GM12878 (cell line): Measurements from ENCODE around the gene RHBDF2. TPM values are rescaled to one million over a fixed set of nuclear protein-coding genes. Genes with fewer than 3 reads are reported as not detected.

ENCODE experiments used
- ATAC-seq: fragments of 200-7000 bp; cut with Tn5 transposase; 3 replicates; pipeline ENCODE4 v1.9.1; 2020; ENCODE audit warnings: mild to moderate bottlenecking, moderate library complexity
- BruUV-seq: library from RNA; stranded (reverse); fragments of 400-500 nt; replicated peaks from 2 replicates; lab custom pipeline; 2021; lab: Mats Ljungman, UMichigan
- CTCF ChIA-PET: fragments of 300-600 bp; sonication (Branson Sonifier 250); formaldehyde crosslinking; extraction: SDS; loops from one replicate; lab custom pipeline; 2021; ENCODE audit warnings: inconsistent platforms; lab: Yijun Ruan, JAX
- POLR2A ChIA-PET: fragments of 350-600 bp; formaldehyde crosslinking; extraction: SDS; loops from one replicate; lab custom pipeline; 2021; ENCODE audit warnings: inconsistent platforms; lab: Charles Lee
- RAD21 ChIA-PET: fragments of 300-600 bp; sonication (Branson Sonifier 250); formaldehyde crosslinking; loops from one replicate; lab custom pipeline; 2023; ENCODE audit warnings: antibody characterized with exemption; ENCODE audit not compliant: unreplicated experiment; lab: Charles Lee
- SMC1A ChIA-PET: fragments of 300-600 bp; sonication (Branson Sonifier 250); formaldehyde crosslinking; loops from one replicate; lab custom pipeline; 2023; ENCODE audit not compliant: unreplicated experiment, uncharacterized antibody; lab: Charles Lee
- DNase-seq: peaks from one replicate; pipeline ENCODE4 v3.0.0-alpha.2; 2011; ENCODE audit warnings: low read depth, low spot score
- FAIRE-seq: peaks from 3 replicates; lab custom pipeline; 2011; peaks lifted over from hg19 to GRCh38; lab: Jason Lieb, UNC
- H2AFZ ChIP-seq: 2 replicates; pipeline ENCODE4 v1.6.0; 2011; ENCODE audit warnings: low read depth, low read length, control low read depth; ENCODE audit not compliant: control insufficient read depth
- H3K27ac ChIP-seq: 2 replicates; pipeline ENCODE4 v1.5.1; 2011; ENCODE audit warnings: control low read depth; ENCODE audit not compliant: control insufficient read depth, insufficient read depth
- H3K27me3 ChIP-seq, 2 experiments: replicated peaks in 1 of 2; 2 replicates each; pipeline versions ENCODE4 v1.6.0 to v1.6.1; 2011; ENCODE audit warnings: low read length in 1 of 2; ENCODE audit not compliant: control insufficient read depth in 2 of 2, insufficient read depth in 2 of 2
- H3K36me3 ChIP-seq, 2 experiments: 2 replicates each; pipeline ENCODE4 v1.5.1; 2011; ENCODE audit warnings: low read length in 1 of 2; ENCODE audit not compliant: control insufficient read depth in 2 of 2, insufficient read depth in 2 of 2
- H3K4me1 ChIP-seq: 2 replicates; pipeline ENCODE4 v1.6.1; 2011; ENCODE audit warnings: mild to moderate bottlenecking, low read length, moderate library complexity, mixed read lengths; ENCODE audit not compliant: control insufficient read depth, insufficient read depth
- H3K4me2 ChIP-seq: 2 replicates; pipeline ENCODE4 v1.6.0; 2011; ENCODE audit warnings: control low read depth; ENCODE audit not compliant: control insufficient read depth, insufficient read depth
- H3K4me3 ChIP-seq: fragments of 200-600 bp; sonication (generic); 2 replicates; pipeline ENCODE4 v1.5.1; 2016
- H3K79me2 ChIP-seq: 2 replicates; pipeline ENCODE4 v1.6.0; 2011; ENCODE audit warnings: low read length; ENCODE audit not compliant: control insufficient read depth, insufficient read depth
- H3K9ac ChIP-seq: 2 replicates; pipeline ENCODE4 v1.8.0; 2011; ENCODE audit warnings: low read length, control low read depth, mixed read lengths; ENCODE audit not compliant: control insufficient read depth, insufficient read depth
- H3K9me3 ChIP-seq: replicated peaks from 3 replicates; pipeline ENCODE4 v1.5.1; 2011; ENCODE audit warnings: mild to moderate bottlenecking, low read length; ENCODE audit not compliant: control insufficient read depth, insufficient read depth
- H4K20me1 ChIP-seq: 2 replicates; pipeline ENCODE4 v1.6.0; 2011; ENCODE audit not compliant: control insufficient read depth, insufficient read depth
- BACH1 ChIP-seq: fragments of 450-650 bp; IDR thresholded peaks from 2 replicates; pipeline ENCODE4 v1.6.1; 2017; ENCODE audit warnings: mild to moderate bottlenecking, borderline replicate concordance
- BHLHE40 ChIP-seq, 2 experiments: fragments of 450-650 bp in 1 of 2; IDR thresholded peaks; 2 replicates each; pipeline ENCODE4 v1.6.1; 2011 to 2017; ENCODE audit warnings: low read depth in 2 of 2, borderline replicate concordance in 1 of 2, improper control_type of control experiment in 1 of 2, low read length in 1 of 2, mild to moderate bottlenecking in 1 of 2
- ELK1 ChIP-seq: IDR thresholded peaks from 2 replicates; pipeline ENCODE4 v1.6.1; 2012; ENCODE audit warnings: low read depth, low read length, improper control_type of control experiment
- ESRRA ChIP-seq: IDR thresholded peaks from 2 replicates; pipeline ENCODE4 v1.6.1; 2012; ENCODE audit warnings: mild to moderate bottlenecking, low read length, improper control_type of control experiment
- FOS ChIP-seq: IDR thresholded peaks from 3 replicates; pipeline ENCODE4 v1.6.1; 2011; ENCODE audit warnings: borderline replicate concordance; ENCODE audit not compliant: insufficient read length; ENCODE audit errors: extremely low read depth
- GATAD2B ChIP-seq: fragments of 450-650 bp; conservative IDR thresholded peaks from 2 replicates; pipeline ENCODE4 v1.6.1; 2017; ENCODE audit warnings: low read depth, mild to moderate bottlenecking, moderate library complexity
- POU2F2 ChIP-seq: IDR thresholded peaks from 3 replicates; pipeline ENCODE4 v1.6.1; 2011; ENCODE audit warnings: low read depth, mild to moderate bottlenecking, low read length, borderline replicate concordance
- RELB ChIP-seq: fragments of 450-650 bp; IDR thresholded peaks from 2 replicates; pipeline ENCODE4 v1.6.1; 2017; ENCODE audit warnings: low read depth, mild to moderate bottlenecking, moderate library complexity
- WGBS: methylation state at CpG from one replicate; pipeline ENCODE4 v1.1.6; 2016; ENCODE audit warnings: low lambda C conversion rate; ENCODE audit not compliant: insufficient replicate concordance, insufficient coverage; ENCODE audit errors: missing lambda C conversion rate; 5-methylcytosine and 5-hydroxymethylcytosine counted together
- in situ Hi-C: fragments of 300-500 bp; cut with MboI; formaldehyde crosslinking; loops from 9 replicates; pipeline ENCODE4 v1.14.3; 2018; ENCODE audit warnings: mixed read lengths
- intact Hi-C: fragments of 100-400 bp; cut with micrococcal nuclease; formaldehyde crosslinking; loops from one replicate; pipeline ENCODE4 v1.14.2; 2022; ENCODE audit not compliant: unreplicated experiment
- polyA plus RNA-seq, 11 experiments: library from polyadenylated mRNA; depleted of rRNA in 4 of 11; unstranded in 6 of 11; stranded (reverse) in 5 of 11; fragments of >200 nt; fragmentation: Nextera tagmentation in 4 of 11; fragmentation: Illumina TruSeq in 1 of 11; extraction: Ambion mirVana in 4 of 11; extraction: Trizol in 1 of 11; gene quantifications; 1 replicate in 1 of 11; 2 replicates in 10 of 11; pipeline versions ENCODE4 v1.2.1 to v1.2.3, GENCODE V29; 2011 to 2016; ENCODE audit warnings: inconsistent platforms in 2 of 11, missing spikeins in 2 of 11, low read depth in 1 of 11
- total RNA-seq, 4 experiments: library from RNA; depleted of rRNA in 3 of 4; stranded (reverse); fragments of >200 nt in 3 of 4; fragmentation: Illumina TruSeq in 1 of 4; extraction: Trizol in 1 of 4; gene quantifications; 2 replicates each; pipeline versions ENCODE4 v1.2.1 to v1.2.3, GENCODE V29; 2013 to 2021
- TF ChIP-seq, protein P1 (sequence below): fragments of 450-650 bp; IDR thresholded peaks from 2 replicates; pipeline ENCODE4 v1.6.1; 2016; ENCODE audit warnings: mild to moderate bottlenecking

RHBDF2 gene
- total and polyA plus RNA-seq, 10 of the 15 experiments (the other 5 are each of a cell fraction or from before 2014, with no cell fraction given): 0.97 to 43.0 (median 18.7) TPM

DNA sequence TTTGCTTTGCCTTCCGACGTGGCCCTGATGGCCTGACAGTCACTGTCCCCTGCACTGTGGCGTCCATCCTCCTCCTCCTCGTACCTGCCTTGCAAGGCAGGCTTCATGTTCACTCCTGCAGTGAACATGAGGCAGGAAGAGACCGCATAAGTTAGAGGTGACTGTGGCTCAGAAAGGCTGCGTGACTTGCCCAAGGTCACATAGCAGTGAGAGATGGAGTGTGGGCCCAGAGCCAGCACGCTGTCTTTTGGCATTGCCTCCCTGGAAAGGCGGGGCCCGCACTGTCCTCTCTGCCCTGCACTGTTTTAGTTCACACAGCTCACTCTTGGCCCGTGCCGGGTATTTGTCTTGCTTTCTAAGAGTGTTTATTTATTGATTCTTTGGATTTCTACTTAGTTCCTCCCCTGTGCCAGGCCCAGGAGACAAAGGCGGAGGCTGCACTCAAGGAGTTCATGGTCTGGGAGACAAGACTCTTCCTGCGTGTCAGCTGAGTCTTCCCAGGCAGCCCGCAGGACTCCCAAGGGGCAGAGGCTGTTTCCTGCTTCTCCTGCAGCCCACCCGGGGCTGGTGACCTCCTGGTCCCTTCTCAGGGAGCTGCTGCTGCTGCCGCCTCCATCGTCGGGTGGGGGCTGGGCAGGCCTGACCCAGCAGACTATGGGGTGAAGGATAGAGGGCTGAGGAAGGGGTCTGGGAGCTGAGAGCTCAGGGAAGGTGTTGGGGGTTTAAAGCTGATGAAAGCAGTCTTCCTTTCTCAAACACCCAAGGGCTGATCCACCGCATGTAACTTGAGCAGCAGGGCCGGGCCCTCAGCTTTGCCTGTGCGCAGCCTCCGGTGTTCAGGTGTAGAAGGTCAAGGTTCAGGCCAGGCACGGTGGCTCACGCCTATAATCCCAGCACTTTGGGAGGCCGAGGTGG lies 23.6 kb upstream of the RHBDF2 start (continued):
- TF ChIP-seq FOS (no peak), RELB (no peak)

DNA sequence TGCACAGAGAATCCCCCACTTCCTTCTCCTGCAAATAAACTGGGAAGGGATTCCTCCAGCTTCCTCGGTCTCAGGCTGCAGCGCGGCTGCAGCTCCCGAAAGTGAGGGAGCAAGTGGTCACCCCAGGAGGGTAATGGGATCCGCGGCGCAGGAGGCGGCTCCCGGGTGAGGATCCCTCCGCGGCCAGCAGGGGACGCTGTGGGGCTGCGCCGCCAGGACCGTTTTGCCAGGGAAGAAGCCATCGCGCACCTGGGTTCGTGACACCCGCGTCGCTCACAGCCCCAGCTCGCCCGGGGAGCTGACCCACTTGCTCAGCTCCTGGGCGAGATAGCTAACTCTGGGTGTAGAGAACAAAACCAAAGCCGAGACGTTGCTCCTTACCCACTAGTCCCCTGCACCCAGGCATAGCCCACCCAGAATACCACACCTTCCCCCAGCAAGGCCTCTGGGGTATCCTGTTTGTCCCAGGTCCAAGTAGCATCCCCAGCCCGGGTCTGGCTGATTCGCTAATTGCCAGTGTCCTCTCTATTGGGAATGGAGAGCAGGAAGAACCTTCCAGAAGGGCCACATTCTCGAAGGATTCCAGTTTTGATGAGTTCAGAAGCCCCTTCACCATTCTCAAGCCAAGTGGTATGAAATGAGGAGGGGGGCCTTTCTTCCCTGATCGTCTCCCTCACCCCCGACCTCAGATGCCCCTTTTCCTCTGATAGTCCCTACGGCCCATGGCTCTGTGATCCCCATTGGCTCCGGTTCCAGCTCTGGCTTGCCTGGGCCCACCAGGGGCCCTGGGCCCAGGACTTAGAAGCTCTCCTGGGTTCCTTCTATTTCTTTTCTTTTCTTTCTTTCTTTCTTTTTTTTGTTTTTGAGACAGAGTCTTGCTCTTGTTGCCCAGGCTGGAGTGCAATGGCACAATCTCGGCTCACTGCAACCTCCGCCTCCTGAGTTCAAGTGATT lies 22.1 kb upstream of the RHBDF2 start:
- SMC1A ChIA-PET: interaction anchor here (0.7 to 4.3 kb wide), 11 partner anchors 9 to 158 kb away, joined by 3 to 18 read pairs (median 4); no protein-coding TSS in a partner anchor
- 0 out of 2 replicates have a peak, but pooled peaks have one; percentile 12 for TF ChIP-seq BACH1
- no peak for TF ChIP-seq GATAD2B
- TF ChIP-seq BHLHE40 (IDR thresholded peaks at IDR 0.05; ENCODE audit: borderline replicate concordance in 1 of 2, low read depth in 2 of 2, low read length in 1 of 2): peak in 1 of 2 experiments; percentile 30; a peak in 1 of 4 replicates
- TF ChIP-seq ESRRA: no peak
- TF ChIP-seq ELK1: no peak
- TF ChIP-seq POU2F2: 0 out of 3 replicates have a peak, but pooled peaks have one; percentile 37
- TF ChIP-seq, protein P1, sequence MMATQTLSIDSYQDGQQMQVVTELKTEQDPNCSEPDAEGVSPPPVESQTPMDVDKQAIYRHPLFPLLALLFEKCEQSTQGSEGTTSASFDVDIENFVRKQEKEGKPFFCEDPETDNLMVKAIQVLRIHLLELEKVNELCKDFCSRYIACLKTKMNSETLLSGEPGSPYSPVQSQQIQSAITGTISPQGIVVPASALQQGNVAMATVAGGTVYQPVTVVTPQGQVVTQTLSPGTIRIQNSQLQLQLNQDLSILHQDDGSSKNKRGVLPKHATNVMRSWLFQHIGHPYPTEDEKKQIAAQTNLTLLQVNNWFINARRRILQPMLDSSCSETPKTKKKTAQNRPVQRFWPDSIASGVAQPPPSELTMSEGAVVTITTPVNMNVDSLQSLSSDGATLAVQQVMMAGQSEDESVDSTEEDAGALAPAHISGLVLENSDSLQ: peak; percentile 55; the same call in 1 of the 2 replicates

More for the DNA sequence above, 22.1 kb upstream of the RHBDF2 start:
- H3K9ac ChIP-seq: no peak overlapping the region
- no peaks in the 10 kb centered on the region for H3K79me2 ChIP-seq
- intact Hi-C loops: loop anchor here (1.0 to 2.0 kb wide), 3 partner anchors 24 to 157 kb away; no protein-coding TSS in a partner anchor
- peak overlapping the region; percentile 62; the same call in 1 of the 2 replicates for H3K4me2 ChIP-seq
- ATAC-seq (peak; percentile 75), DNase-seq (no peak), FAIRE-seq (peak; percentile 87)
- H3K4me1 ChIP-seq: peaks cover 10% of the 10 kb centered on the region
- H4K20me1 ChIP-seq: no peaks in the 10 kb centered on the region
- H3K27ac ChIP-seq: no peak overlapping the region
- BruUV-seq: no TSS peak
- ChIA-PET POLR2A (interaction anchor here (0.6 kb wide), 1 partner anchor 58 kb away, joined by 6 read pairs; no protein-coding TSS in a partner anchor), CTCF (interaction anchor here (0.5 to 5.9 kb wide), 26 partner anchors 9 to 202 kb away, joined by 3 to 81 read pairs (median 4); partner anchors contain the start of gene ST6GALNAC2), RAD21 (interaction anchor here (1.0 to 2.5 kb wide), 5 partner anchors 23 to 158 kb away, joined by 5 to 23 read pairs (median 13); no protein-coding TSS in a partner anchor)
- no peaks in the 10 kb centered on the region for H3K27me3 ChIP-seq
- peak overlapping the region; percentile 48; the same call in 1 of the 2 replicates for H2AFZ ChIP-seq
- in situ Hi-C loops: loop anchor here (5.0 kb wide), 2 partner anchors 99 to 159 kb away; no protein-coding TSS in a partner anchor
- 11% methylated on average over 28 of the region's 35 CpGs for whole genome bisulfite sequencing
- H3K9me3 ChIP-seq: no peaks in the 10 kb centered on the region
- H3K4me3 ChIP-seq: no peak overlapping the region
- no peaks in the 10 kb centered on the region for H3K36me3 ChIP-seq
